Thyroid gland (tissue), 4 donors: ENCODE data around the gene PAK4. TPM values are rescaled to one million over a fixed set of nuclear protein-coding genes. Genes with fewer than 3 reads are reported as not detected.
"Not testable (repeated sequence)": the region's sequence is repeated elsewhere in the genome, so short reads cannot be mapped to it uniquely, and the experiment has no call there.

Experiments used
- DNase-seq, 2 donors: peaks; one replicate each; pipeline ENCODE4 v3.0.0-alpha.2; 2019
- H3K27ac ChIP-seq, 3 donors: fragments of 200-600 bp; sonication (generic); 1 replicate in 2 of 3; 2 replicates in 1 of 3; pipeline ENCODE4 v1.5.1; 2016 to 2019; ENCODE audit warnings: mild to moderate bottlenecking in 1 of 3, moderate library complexity in 1 of 3
- H3K27me3 ChIP-seq: fragments of 200-600 bp; sonication (generic); one replicate; pipeline ENCODE4 v1.5.1; 2019
- H3K36me3 ChIP-seq, 2 donors: fragments of 200-600 bp; sonication (generic); one replicate each; pipeline ENCODE4 v1.5.1; 2016 to 2019
- H3K4me1 ChIP-seq, 2 donors: fragments of 200-600 bp; sonication (generic); one replicate each; pipeline ENCODE4 v1.5.1; 2017 to 2019
- H3K4me3 ChIP-seq, 3 donors: fragments of 200-600 bp; sonication (generic); replicated peaks in 1 of 3; 1 replicate in 2 of 3; 2 replicates in 1 of 3; pipeline ENCODE4 v1.5.1; 2016; ENCODE audit warnings: mild to moderate bottlenecking in 1 of 3
- H3K9me3 ChIP-seq: fragments of 200-600 bp; sonication (generic); one replicate; pipeline ENCODE4 v1.5.1; 2017
- POLR2A ChIP-seq, 2 donors: fragments of 450-650 bp; IDR thresholded peaks; one replicate each; pipeline ENCODE4 v1.6.1; 2017; ENCODE audit warnings: antibody characterized with exemption in 2 of 2, mild to moderate bottlenecking in 2 of 2, moderate library complexity in 1 of 2
- WGBS, 2 donors: methylation state at CpG; one replicate each; pipeline ENCODE4 v1.1.5; 2017; 5-methylcytosine and 5-hydroxymethylcytosine counted together
- intact Hi-C: fragments of 100-400 bp; cut with DNase I; formaldehyde crosslinking; loops from one replicate; pipeline ENCODE4 v1.15.1; 2023
- total RNA-seq, 4 donors: library from RNA; depleted of rRNA; stranded (reverse); fragments of >200 nt; gene quantifications; one replicate each; pipeline ENCODE4 v1.2.3, GENCODE V29; 2016
- TF ChIP-seq, protein P1 (sequence below), 6 experiments: fragments of 200-600 bp in 3 of 6; fragments of 450-650 bp in 3 of 6; sonication (generic) in 3 of 6; IDR thresholded peaks; one replicate each; pipeline ENCODE4 v1.5.1; 2016 to 2019; ENCODE audit warnings: antibody characterized with exemption in 6 of 6, mild to moderate bottlenecking in 2 of 6, inconsistent platforms in 1 of 6, moderate library complexity in 1 of 6

The PAK4 gene
- total RNA-seq, 4 donors from 2014 or later, result 12.4 to 24.9 (median 23.2) TPM

- H3K4me3 ChIP-seq, result no peak overlapping the region
- 86 to 87% methylated on average over 5 of the region's 5 CpGs for WGBS, 2 donors
- no peak for TF ChIP-seq POLR2A (IDR thresholded peaks at IDR 0.05)
- TF ChIP-seq, protein P1, sequence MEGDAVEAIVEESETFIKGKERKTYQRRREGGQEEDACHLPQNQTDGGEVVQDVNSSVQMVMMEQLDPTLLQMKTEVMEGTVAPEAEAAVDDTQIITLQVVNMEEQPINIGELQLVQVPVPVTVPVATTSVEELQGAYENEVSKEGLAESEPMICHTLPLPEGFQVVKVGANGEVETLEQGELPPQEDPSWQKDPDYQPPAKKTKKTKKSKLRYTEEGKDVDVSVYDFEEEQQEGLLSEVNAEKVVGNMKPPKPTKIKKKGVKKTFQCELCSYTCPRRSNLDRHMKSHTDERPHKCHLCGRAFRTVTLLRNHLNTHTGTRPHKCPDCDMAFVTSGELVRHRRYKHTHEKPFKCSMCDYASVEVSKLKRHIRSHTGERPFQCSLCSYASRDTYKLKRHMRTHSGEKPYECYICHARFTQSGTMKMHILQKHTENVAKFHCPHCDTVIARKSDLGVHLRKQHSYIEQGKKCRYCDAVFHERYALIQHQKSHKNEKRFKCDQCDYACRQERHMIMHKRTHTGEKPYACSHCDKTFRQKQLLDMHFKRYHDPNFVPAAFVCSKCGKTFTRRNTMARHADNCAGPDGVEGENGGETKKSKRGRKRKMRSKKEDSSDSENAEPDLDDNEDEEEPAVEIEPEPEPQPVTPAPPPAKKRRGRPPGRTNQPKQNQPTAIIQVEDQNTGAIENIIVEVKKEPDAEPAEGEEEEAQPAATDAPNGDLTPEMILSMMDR (IDR thresholded peaks at IDR 0.05), result no peak
- no peaks in the 10 kb centered on the region for H3K4me1 ChIP-seq
- no peak overlapping the region for H3K27ac ChIP-seq
- intact Hi-C loops, result no loop called here
- no peak for DNase-seq
- H3K9me3 ChIP-seq, result no peaks in the 10 kb centered on the region
- no peaks in the 10 kb centered on the region for H3K27me3 ChIP-seq
- no peaks in the 10 kb centered on the region for H3K36me3 ChIP-seq
Observed at GRCh38 chr19:39217094-39217493, 91.5 kb downstream of the PAK4 start.

DNA sequence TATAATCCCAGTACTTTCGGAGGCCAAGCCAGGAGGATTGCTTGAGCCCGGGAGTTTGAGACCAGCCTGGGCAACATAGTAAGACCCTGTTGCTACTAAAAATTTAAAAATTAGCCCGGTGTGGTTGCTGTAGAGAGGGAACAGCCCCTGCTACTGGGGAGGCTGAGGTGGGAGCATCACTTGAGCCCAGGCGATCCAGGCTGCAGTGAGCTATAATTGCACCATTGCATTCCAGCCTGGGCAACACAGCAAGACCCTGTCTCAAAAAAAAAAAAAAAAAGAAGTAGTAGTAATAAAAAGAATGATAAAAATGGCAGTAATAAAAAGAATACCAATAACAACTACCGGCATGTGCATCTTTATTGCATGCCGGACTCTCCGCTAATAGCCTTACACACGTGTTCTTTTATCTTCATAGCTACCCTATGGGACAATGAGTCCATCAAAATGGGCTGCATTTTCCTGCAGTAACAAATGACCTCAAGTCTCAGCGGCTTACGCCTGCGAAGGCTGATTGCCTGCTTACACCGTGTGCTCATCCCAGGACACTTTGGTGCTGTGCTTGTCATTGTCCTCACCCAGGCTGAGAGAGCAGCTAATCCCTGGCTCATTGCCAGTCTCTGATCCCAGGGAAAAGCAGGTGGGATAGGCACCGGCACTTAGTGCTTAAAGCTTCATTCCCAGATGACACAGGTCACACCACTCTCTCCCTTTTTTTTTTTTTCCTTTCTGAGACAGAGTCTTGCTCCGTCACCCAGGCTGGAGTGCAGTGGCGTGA is 92.8 kb downstream of the PAK4 start:
- Histone ChIP-seq H3K27me3 (no peaks in the 10 kb centered on the region), H3K27ac (no peak overlapping the region), H3K9me3 (no peaks in the 10 kb centered on the region), H3K36me3 (no peaks in the 10 kb centered on the region), H3K4me1 (no peaks in the 10 kb centered on the region), H3K4me3 (no peak overlapping the region)
- TF ChIP-seq POLR2A (IDR thresholded peaks at IDR 0.05), result no peak
- TF ChIP-seq, protein P1 (IDR thresholded peaks at IDR 0.05), result no peak
- 84 to 86% methylated on average over 15 of the region's 15 CpGs for WGBS, 2 donors
- DNase-seq, result no peak
- intact Hi-C loops, result no loop called here

GRCh38 chr19:39219108-39219507 is 93.5 kb downstream of the PAK4 start:
- H3K4me1 ChIP-seq, intact Hi-C loops, H3K27me3 ChIP-seq, DNase-seq, H3K9me3 ChIP-seq, H3K4me3 ChIP-seq, H3K36me3 ChIP-seq, H3K27ac ChIP-seq: not testable (repeated sequence)
- 74% methylated on average over 10 of the region's 10 CpGs for WGBS, 2 donors

GRCh38 chr19:39223703-39224279 is 98.2 kb downstream of the PAK4 start:
- no peak for DNase-seq
- Histone ChIP-seq H3K27me3 (no peaks in the 10 kb centered on the region), H3K36me3 (no peaks in the 10 kb centered on the region), H3K4me3 (no peak overlapping the region), H3K9me3 (no peaks in the 10 kb centered on the region), H3K27ac (no peak overlapping the region), H3K4me1 (no peaks in the 10 kb centered on the region)
- TF ChIP-seq, protein P1 (IDR thresholded peaks at IDR 0.05), result no peak
- no peak for TF ChIP-seq POLR2A (IDR thresholded peaks at IDR 0.05)
- intact Hi-C loops, result no loop called here
- 20% methylated on average over 4 of the region's 4 CpGs for whole genome bisulfite sequencing, 2 donors

- Histone ChIP-seq H3K36me3 (no peaks in the 10 kb centered on the region), H3K4me1 (no peaks in the 10 kb centered on the region), H3K27me3 (no peaks in the 10 kb centered on the region), H3K9me3 (no peaks in the 10 kb centered on the region), H3K4me3 (no peak overlapping the region), H3K27ac (no peak overlapping the region)
- intact Hi-C loops, result no loop called here
- TF ChIP-seq, protein P1 (IDR thresholded peaks at IDR 0.05), result no peak
- TF ChIP-seq POLR2A (IDR thresholded peaks at IDR 0.05), result no peak
- WGBS, 2 donors, result 28 to 46% methylated on average over 3 of the region's 3 CpGs
- no peak for DNase-seq
Observed at GRCh38 chr19:39224910-39225309, 99.3 kb downstream of the PAK4 start.

Other genes starting within 250 kb of the PAK4 start
- gene RINL, start 247.5 kb upstream of the PAK4 start, total RNA-seq, result 10 to 100 TPM in 3 of 4 donors, 1 to 10 TPM in 1; 6.4 to 18.7 (median 13.5) TPM
- gene SIRT2, start 226.2 kb upstream of the PAK4 start, total RNA-seq, result 100 to 1,000 TPM in 1 of 4 donors, 10 to 100 TPM in 3; 69.6 to 107 (median 90.7) TPM
- gene NFKBIB, start 225.8 kb upstream of the PAK4 start, total RNA-seq, result 10 to 100 TPM; 18.6 to 23.7 (median 21.2) TPM
- gene CCER2, start 213.6 kb upstream of the PAK4 start, total RNA-seq, result 1 to 10 TPM in 2 of 4 donors, not detected in 2; 1.2 to 1.9 TPM
- 10 to 100 TPM; 26.6 to 52.0 (median 37.8) TPM for gene SARS2, start 195.0 kb upstream of the PAK4 start, total RNA-seq
- gene MRPS12, start 194.8 kb upstream of the PAK4 start, total RNA-seq, result 10 to 100 TPM; 17.7 to 33.6 (median 22.1) TPM
- gene FBXO17, start 150.0 kb upstream of the PAK4 start, total RNA-seq, result 10 to 100 TPM in 1 of 4 donors, 1 to 10 TPM in 3; 4.3 to 18.0 (median 8.1) TPM
- gene FBXO27, start 93.2 kb upstream of the PAK4 start, total RNA-seq, result 1 to 10 TPM in 3 of 4 donors, under 1 TPM in 1; 0.24 to 5.0 (median 3.0) TPM
- gene ACP7, start 41.4 kb upstream of the PAK4 start, total RNA-seq, result under 1 TPM in 1 of 4 donors, not detected in 3; 0.22 TPM
- under 1 TPM in 3 of 4 donors, not detected in 1; 0.45 to 0.81 (median 0.78) TPM for gene NCCRP1, start 71.2 kb downstream of the PAK4 start, total RNA-seq
- not detected for gene SYCN, start 78.5 kb downstream of the PAK4 start, total RNA-seq
- gene IFNL3, start 119.2 kb downstream of the PAK4 start, total RNA-seq, result not detected
- gene IFNL4, start 123.1 kb downstream of the PAK4 start, total RNA-seq, result not detected
- gene IFNL2, start 142.6 kb downstream of the PAK4 start, total RNA-seq, result not detected
- gene IFNL1, start 170.6 kb downstream of the PAK4 start, total RNA-seq, result not detected
- 1 to 10 TPM in 3 of 4 donors, under 1 TPM in 1; 0.78 to 2.2 (median 1.1) TPM for gene LRFN1, start 195.1 kb downstream of the PAK4 start, total RNA-seq
- 10 to 100 TPM in 3 of 4 donors, 1 to 10 TPM in 1; 6.3 to 54.7 (median 17.6) TPM for gene GMFG, start 210.3 kb downstream of the PAK4 start, total RNA-seq
- 100 to 1,000 TPM in 3 of 4 donors, 10 to 100 TPM in 1; 79.5 to 212 (median 124) TPM for gene SAMD4B, start 216.6 kb downstream of the PAK4 start, total RNA-seq